ENCODE measurements around the gene MGAT2. TPM values are rescaled to one million over a fixed set of nuclear protein-coding genes. Genes with fewer than 3 reads are reported as not detected.

MGAT2 gene
- total and polyA plus RNA-seq, 9 of the 15 experiments (the other 6 are each of a cell fraction or from before 2014, with no cell fraction given) = 0.03 to 33.3 (median 24.6) TPM; not detected in 1

DNA sequence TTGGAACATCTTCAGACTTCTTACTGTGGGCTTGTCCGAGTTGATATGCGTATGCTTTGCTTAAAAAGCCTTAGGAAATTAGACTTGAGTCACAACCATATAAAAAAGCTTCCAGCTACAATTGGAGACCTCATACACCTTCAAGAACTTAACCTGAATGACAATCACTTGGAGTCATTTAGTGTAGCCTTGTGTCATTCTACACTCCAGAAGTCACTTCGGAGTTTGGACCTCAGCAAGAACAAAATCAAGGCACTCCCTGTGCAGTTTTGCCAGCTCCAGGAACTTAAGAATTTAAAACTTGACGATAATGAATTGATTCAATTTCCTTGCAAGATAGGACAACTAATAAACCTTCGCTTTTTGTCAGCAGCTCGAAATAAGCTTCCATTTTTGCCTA is 13.0 kb upstream of the MGAT2 start:
- Histone ChIP-seq H3K79me2 (ENCODE audit: control insufficient read depth, insufficient read depth, low read length) (peaks cover 16% of the 10 kb centered on the region), H4K20me1 (replicated peaks; ENCODE audit: control insufficient read depth, insufficient read depth, low read length) (no peaks in the 10 kb centered on the region), H3K27me3 (ENCODE audit: control insufficient read depth in 2 of 2, insufficient read depth in 2 of 2, low read length in 2 of 2) (no peaks in the 10 kb centered on the region), H3K27ac (ENCODE audit: extremely low read depth, low read depth, low read length) (no peak overlapping the region), H3K9me3 (replicated peaks; ENCODE audit: control insufficient read depth, insufficient read depth, low read depth, low read length) (no peaks in the 10 kb centered on the region), H2AFZ (ENCODE audit: low read depth, low read length) (no peak overlapping the region), H3K4me2 (ENCODE audit: insufficient read depth, low read length) (no peak overlapping the region), H3K4me3 (no peak overlapping the region), H3K9ac (ENCODE audit: insufficient read depth in 1 of 2, low read depth in 2 of 2, low read length in 2 of 2) (no peak overlapping the region), H3K36me3 (ENCODE audit: control insufficient read depth, insufficient read depth, low read length) (peaks cover 48% of the 10 kb centered on the region), H3K4me1 (replicated peaks in 1 of 2; ENCODE audit: control insufficient read depth in 2 of 2, insufficient read depth in 2 of 2, low read length in 2 of 2) (no peaks in the 10 kb centered on the region; a peak in 2 of 5 replicates), H3K9me1 (ENCODE audit: control insufficient read depth, insufficient read depth, low read length) (no peaks in the 10 kb centered on the region)
- POLR2A ChIA-PET = interaction anchor here (0.9 kb wide), 1 partner anchor 12 kb away, joined by 4 read pairs; no protein-coding TSS in a partner anchor
- BruUV-seq (replicated peaks) = no TSS peak
- CTCF ChIA-PET (ENCODE audit: low intra/inter-chr PET ratio) = no interaction called here
- FAIRE-seq = no peak
- DNase-seq (ENCODE audit: extremely low read depth in 1 of 4, low spot score in 3 of 4) = no peak
- intact Hi-C loops (cut with micrococcal nuclease) = no loop called here
- 92% methylated on average over 6 of the region's 6 CpGs for WGBS (ENCODE audit: insufficient coverage, low coverage, missing lambda C conversion rate)
- ATAC-seq = no peak
- no peak for TF ChIP-seq RERE (CRISPR knock-in tag; IDR thresholded peaks at IDR 0.05; ENCODE audit: borderline replicate concordance)
- no peak for TF ChIP-seq ADNP (tag; IDR thresholded peaks at IDR 0.05)
- TF ChIP-seq PTRF (tag; IDR thresholded peaks at IDR 0.05) = no peak
- in situ Hi-C loops (cut with MboI) = no loop called here

Data from K562 (cell line).